H9 (cell line): ENCODE measurements around the gene ISG20. TPM values are rescaled to one million over a fixed set of nuclear protein-coding genes. Genes with fewer than 3 reads are reported as not detected.

Source experiments
- DNase-seq: peaks from one replicate; pipeline ENCODE4 v3.0.0-alpha.2; 2017
- H2AFZ ChIP-seq: one replicate; pipeline ENCODE4 v1.6.1; 2013; ENCODE audit warnings: mild to moderate bottlenecking, low read length, control low read depth, moderate library complexity
- H2AK5ac ChIP-seq: 2 replicates; pipeline ENCODE4 v1.6.1; 2013; ENCODE audit warnings: low read length, control low read depth, mixed read lengths; ENCODE audit not compliant: insufficient read length
- H2BK120ac ChIP-seq: one replicate; pipeline ENCODE4 v1.6.1; 2013; ENCODE audit warnings: low read depth, mild to moderate bottlenecking, low read length, control low read depth, inconsistent platforms; ENCODE audit not compliant: poor library complexity, severe bottlenecking
- H2BK12ac ChIP-seq: 2 replicates; pipeline ENCODE4 v1.6.1; 2013; ENCODE audit warnings: low read length, control low read depth, mixed read lengths, low read depth; ENCODE audit not compliant: insufficient read length
- H2BK15ac ChIP-seq: 2 replicates; pipeline ENCODE4 v1.6.1; 2013; ENCODE audit warnings: low read depth, low read length, control low read depth
- H2BK20ac ChIP-seq: one replicate; pipeline ENCODE4 v1.6.1; 2013; ENCODE audit warnings: low read depth, mild to moderate bottlenecking, low read length, control low read depth, inconsistent platforms; ENCODE audit not compliant: poor library complexity, severe bottlenecking
- H2BK5ac ChIP-seq: 2 replicates; pipeline ENCODE4 v1.6.1; 2013; ENCODE audit warnings: low read length, control low read depth, mixed read lengths; ENCODE audit not compliant: insufficient read length
- H3K14ac ChIP-seq: 2 replicates; pipeline ENCODE4 v1.6.1; 2013; ENCODE audit warnings: low read length, control low read depth; ENCODE audit not compliant: insufficient read depth
- H3K18ac ChIP-seq: 2 replicates; pipeline ENCODE4 v1.6.1; 2013; ENCODE audit warnings: low read depth, mild to moderate bottlenecking, mixed read lengths, low read length, control low read depth; ENCODE audit not compliant: insufficient read length
- H3K23ac ChIP-seq: 2 replicates; pipeline ENCODE4 v1.6.1; 2013; ENCODE audit warnings: low read length, control low read depth, mixed read lengths, low read depth; ENCODE audit not compliant: insufficient read length
- H3K23me2 ChIP-seq: 2 replicates; pipeline ENCODE4 v1.6.1; 2013; ENCODE audit warnings: low read depth, mild to moderate bottlenecking, mixed read lengths, low read length, control low read depth; ENCODE audit not compliant: insufficient read length, poor library complexity, severe bottlenecking
- H3K27ac ChIP-seq: 2 replicates; pipeline ENCODE4 v1.5.1; 2013; ENCODE audit warnings: low read length, control low read depth, mixed read lengths, low read depth; ENCODE audit not compliant: insufficient read length
- H3K27me3 ChIP-seq: 2 replicates; pipeline ENCODE4 v1.6.1; 2013; ENCODE audit warnings: low read length, control low read depth, inconsistent platforms; ENCODE audit not compliant: insufficient read depth
- H3K4ac ChIP-seq: 2 replicates; pipeline ENCODE4 v1.6.1; 2013; ENCODE audit warnings: low read depth, mild to moderate bottlenecking, control low read depth, inconsistent platforms, low read length, moderate library complexity
- H3K4me1 ChIP-seq: 2 replicates; pipeline ENCODE4 v1.6.1; 2013; ENCODE audit warnings: low read length, control low read depth, inconsistent platforms; ENCODE audit not compliant: insufficient read depth
- H3K4me2 ChIP-seq: 2 replicates; pipeline ENCODE4 v1.6.1; 2013; ENCODE audit warnings: low read length, control low read depth, mixed read lengths; ENCODE audit not compliant: insufficient read length, insufficient read depth
- H3K56ac ChIP-seq: 2 replicates; pipeline ENCODE4 v1.6.1; 2013; ENCODE audit warnings: low read depth, mild to moderate bottlenecking, mixed read lengths, low read length, control low read depth; ENCODE audit not compliant: insufficient read length
- H3K79me1 ChIP-seq: 2 replicates; pipeline ENCODE4 v1.6.1; 2013; ENCODE audit warnings: low read depth, mild to moderate bottlenecking, moderate library complexity, low read length, control low read depth, inconsistent platforms; ENCODE audit not compliant: insufficient read depth, poor library complexity, severe bottlenecking
- H3K79me2 ChIP-seq: 2 replicates; pipeline ENCODE4 v1.6.1; 2013; ENCODE audit warnings: low read length, control low read depth, inconsistent platforms; ENCODE audit not compliant: insufficient read depth
- H3K9ac ChIP-seq: 2 replicates; pipeline ENCODE4 v1.6.1; 2013; ENCODE audit warnings: low read length, control low read depth, mixed read lengths; ENCODE audit not compliant: insufficient read length; ENCODE audit errors: extremely low read depth
- H3K9me3 ChIP-seq: one replicate; pipeline ENCODE4 v1.6.1; 2013; ENCODE audit warnings: low read depth, low read length, inconsistent platforms; ENCODE audit not compliant: control insufficient read depth
- H3T11ph ChIP-seq: one replicate; pipeline ENCODE4 v1.6.1; 2013; ENCODE audit warnings: mild to moderate bottlenecking, low read length, control low read depth, inconsistent platforms
- H4K20me1 ChIP-seq: one replicate; pipeline ENCODE4 v1.6.1; 2013; ENCODE audit not compliant: control insufficient read depth, insufficient read length, insufficient read depth
- H4K5ac ChIP-seq: 2 replicates; pipeline ENCODE4 v1.6.1; 2013; ENCODE audit warnings: low read depth, mild to moderate bottlenecking, mixed read lengths, low read length, control low read depth; ENCODE audit not compliant: insufficient read length
- H4K8ac ChIP-seq: replicated peaks from 2 replicates; pipeline ENCODE4 v1.6.1; 2013; ENCODE audit warnings: low read length, control low read depth, mixed read lengths, low read depth; ENCODE audit not compliant: insufficient read length
- H4K91ac ChIP-seq: 2 replicates; pipeline ENCODE4 v1.6.1; 2013; ENCODE audit warnings: low read depth, mild to moderate bottlenecking, moderate library complexity, mixed read lengths, low read length, control low read depth; ENCODE audit not compliant: insufficient read length
- H3K27ac Mint-ChIP-seq, 3 experiments: 2 replicates in 2 of 3; 3 replicates in 1 of 3; pipeline ENCODE4 v1.8.0; 2020 to 2021; ENCODE audit warnings: mixed read lengths in 3 of 3, mild to moderate bottlenecking in 1 of 3, moderate library complexity in 1 of 3
- H3K27me3 Mint-ChIP-seq: 2 replicates; pipeline ENCODE4 v1.8.0; 2021; ENCODE audit warnings: low read depth, mild to moderate bottlenecking, moderate library complexity, mixed read lengths
- H3K36me3 Mint-ChIP-seq, 3 experiments: 2 replicates in 2 of 3; 3 replicates in 1 of 3; pipeline ENCODE4 v1.8.0; 2020 to 2021; ENCODE audit warnings: low read depth in 3 of 3, mixed read lengths in 3 of 3; ENCODE audit not compliant: insufficient read depth in 1 of 3
- H3K4me1 Mint-ChIP-seq, 2 experiments: 2 replicates each; pipeline ENCODE4 v1.8.0; 2020; ENCODE audit warnings: mixed read lengths in 2 of 2
- H3K4me3 Mint-ChIP-seq, 2 experiments: 2 replicates in 1 of 2; 3 replicates in 1 of 2; pipeline ENCODE4 v1.8.0; 2020 to 2021; ENCODE audit warnings: mild to moderate bottlenecking in 2 of 2, mixed read lengths in 2 of 2, moderate library complexity in 1 of 2
- H3K9me3 Mint-ChIP-seq, 2 experiments: 2 replicates in 1 of 2; 3 replicates in 1 of 2; pipeline ENCODE4 v1.8.0; 2020; ENCODE audit warnings: mild to moderate bottlenecking in 2 of 2, mixed read lengths in 2 of 2, moderate library complexity in 1 of 2
- WGBS: extraction: QIAGEN DNeasy Blood & Tissue Kit; methylation state at CpG from one replicate; pipeline ENCODE4 v1.1.7; 2013; ENCODE audit warnings: missing lambda C conversion rate, low lambda C conversion rate, mixed read lengths; ENCODE audit not compliant: insufficient read length; ENCODE audit errors: extremely low coverage; 5-methylcytosine and 5-hydroxymethylcytosine counted together
- total RNA-seq: library from RNA; stranded (reverse); gene quantifications from 2 replicates; pipeline ENCODE4 v1.2.1, GENCODE V29; 2021
- TF ChIP-seq, protein P1 (sequence below): fragments of 200-600 bp; sonication (generic); conservative IDR thresholded peaks from 3 replicates; pipeline ENCODE4 v1.8.0; 2021; ENCODE audit warnings: antibody characterized with exemption, mild to moderate bottlenecking

ISG20 gene
- total RNA-seq, 1 experiment from 2014 or later: 7.4 TPM

GRCh38 chr15:88634449-88634848 lies 4.4 kb upstream of the ISG20 start:
- H3K27ac ChIP-seq: no peak overlapping the region
- no peak overlapping the region for H4K91ac ChIP-seq
- no peak overlapping the region for H4K5ac ChIP-seq
- H2BK120ac ChIP-seq: no peak overlapping the region
- no peak for DNase-seq
- no peak overlapping the region for H3K23ac ChIP-seq
- peaks cover 29 to 58% (median 37%) of the 10 kb centered on the region in 3 experiments; a peak in 6 of 7 replicates for H3K36me3 Mint-ChIP-seq
- no peaks in the 10 kb centered on the region for H3K27me3 ChIP-seq
- no peak overlapping the region for H2BK5ac ChIP-seq
- H3K4me3 Mint-ChIP-seq: no peak overlapping the region
- no peak overlapping the region for H2AFZ ChIP-seq
- peaks cover 1% of the 10 kb centered on the region for H4K20me1 ChIP-seq
- H2BK20ac ChIP-seq: no peak overlapping the region
- H3K27ac Mint-ChIP-seq: peak overlapping the region in 1 of 3 experiments; percentile 55; a peak in 1 of 7 replicates
- H3K79me1 ChIP-seq: no peaks in the 10 kb centered on the region
- no peak overlapping the region for H3K4me2 ChIP-seq
- no CpG with 5 or more reads among the region's 2 CpGs for WGBS
- no peaks in the 10 kb centered on the region for H3K9me3 ChIP-seq
- H3K79me2 ChIP-seq: no peaks in the 10 kb centered on the region
- H3K4me1 ChIP-seq: peaks cover 10% of the 10 kb centered on the region; the same call in 1 of the 2 replicates
- H3K9me3 Mint-ChIP-seq: no peaks in the 10 kb centered on the region
- no peak overlapping the region for H3K14ac ChIP-seq
- TF ChIP-seq, protein P1, sequence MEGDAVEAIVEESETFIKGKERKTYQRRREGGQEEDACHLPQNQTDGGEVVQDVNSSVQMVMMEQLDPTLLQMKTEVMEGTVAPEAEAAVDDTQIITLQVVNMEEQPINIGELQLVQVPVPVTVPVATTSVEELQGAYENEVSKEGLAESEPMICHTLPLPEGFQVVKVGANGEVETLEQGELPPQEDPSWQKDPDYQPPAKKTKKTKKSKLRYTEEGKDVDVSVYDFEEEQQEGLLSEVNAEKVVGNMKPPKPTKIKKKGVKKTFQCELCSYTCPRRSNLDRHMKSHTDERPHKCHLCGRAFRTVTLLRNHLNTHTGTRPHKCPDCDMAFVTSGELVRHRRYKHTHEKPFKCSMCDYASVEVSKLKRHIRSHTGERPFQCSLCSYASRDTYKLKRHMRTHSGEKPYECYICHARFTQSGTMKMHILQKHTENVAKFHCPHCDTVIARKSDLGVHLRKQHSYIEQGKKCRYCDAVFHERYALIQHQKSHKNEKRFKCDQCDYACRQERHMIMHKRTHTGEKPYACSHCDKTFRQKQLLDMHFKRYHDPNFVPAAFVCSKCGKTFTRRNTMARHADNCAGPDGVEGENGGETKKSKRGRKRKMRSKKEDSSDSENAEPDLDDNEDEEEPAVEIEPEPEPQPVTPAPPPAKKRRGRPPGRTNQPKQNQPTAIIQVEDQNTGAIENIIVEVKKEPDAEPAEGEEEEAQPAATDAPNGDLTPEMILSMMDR: no peak
- H2BK15ac ChIP-seq: no peak overlapping the region
- no peak overlapping the region for H2AK5ac ChIP-seq
- H3K9ac ChIP-seq: no peak overlapping the region
- H3K27me3 Mint-ChIP-seq: no peaks in the 10 kb centered on the region; the same call in 1 of the 2 replicates
- no peak overlapping the region for H3K4ac ChIP-seq
- H3T11ph ChIP-seq: no peak overlapping the region
- H2BK12ac ChIP-seq: no peak overlapping the region
- H4K8ac ChIP-seq: no peak overlapping the region
- peaks cover 34 to 37% of the 10 kb centered on the region in 2 experiments for H3K4me1 Mint-ChIP-seq
- H3K18ac ChIP-seq: no peak overlapping the region
- H3K56ac ChIP-seq: no peak overlapping the region
- peaks cover 5% of the 10 kb centered on the region for H3K23me2 ChIP-seq
